ACC112 (cell line): ENCODE results near the gene LMLN.

Experiments
- H2AFZ ChIP-seq: fragments of 200-600 bp; sonication (generic); one replicate; pipeline ENCODE4 v1.6.0; 2017; ENCODE audit warnings: antibody characterized with exemption, low read length; ENCODE audit not compliant: unreplicated experiment
- H3K27ac ChIP-seq: fragments of 200-600 bp; sonication (generic); 2 replicates; pipeline ENCODE4 v1.5.1; 2014; ENCODE audit warnings: low read depth, mild to moderate bottlenecking, antibody characterized with exemption, low read length, moderate library complexity
- H3K27me3 ChIP-seq: fragments of 200-600 bp; sonication (generic); 2 replicates; pipeline ENCODE4 v1.6.1; 2014; ENCODE audit warnings: mild to moderate bottlenecking, antibody characterized with exemption, low read length, moderate library complexity, mixed read lengths; ENCODE audit not compliant: insufficient read depth
- H3K36me3 ChIP-seq: fragments of 200-600 bp; sonication (generic); 2 replicates; pipeline ENCODE4 v1.6.1; 2016; ENCODE audit warnings: mild to moderate bottlenecking, antibody characterized with exemption, low read length, moderate library complexity, mixed read lengths; ENCODE audit not compliant: insufficient read depth
- H3K4me1 ChIP-seq: fragments of 200-600 bp; sonication (generic); one replicate; pipeline ENCODE4 v1.6.1; 2016; ENCODE audit warnings: low read length, mixed read lengths; ENCODE audit not compliant: insufficient read depth, unreplicated experiment, control insufficient read depth
- H3K4me3 ChIP-seq: fragments of 200-600 bp; sonication (generic); 2 replicates; pipeline ENCODE4 v1.5.1; 2014; ENCODE audit warnings: mild to moderate bottlenecking, low read depth, low read length
- H3K79me2 ChIP-seq: fragments of 200-600 bp; sonication (generic); one replicate; pipeline ENCODE4 v1.6.0; 2016; ENCODE audit warnings: low read length; ENCODE audit not compliant: control insufficient read depth, unreplicated experiment, insufficient read depth

LMLN gene

DNA sequence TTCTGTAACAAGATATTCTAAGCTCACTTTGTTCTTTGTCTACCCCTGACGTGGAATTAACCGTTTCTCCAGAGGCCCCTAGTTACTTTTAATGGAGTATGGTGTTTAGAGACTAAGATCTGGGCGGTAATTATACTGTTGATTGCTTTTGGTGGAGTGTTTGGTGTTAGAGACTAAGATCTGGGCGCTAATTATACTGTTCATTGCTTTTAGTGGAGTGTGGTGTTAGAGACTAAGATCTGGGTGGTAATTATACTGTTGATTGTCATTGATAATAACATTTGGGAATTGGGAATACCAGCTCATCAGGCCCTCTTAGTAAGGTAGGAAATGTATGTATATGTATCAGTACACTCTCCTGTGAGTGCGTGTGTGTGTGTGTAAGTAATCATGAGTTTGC, 66.6 kb downstream of the LMLN start:
- H3K27me3 ChIP-seq: no peaks in the 10 kb centered on the region
- no peaks in the 10 kb centered on the region for H3K36me3 ChIP-seq
- no peaks in the 10 kb centered on the region for H3K79me2 ChIP-seq
- no peak overlapping the region for H3K27ac ChIP-seq
- H3K4me3 ChIP-seq: no peak overlapping the region
- peaks cover 6% of the 10 kb centered on the region for H3K4me1 ChIP-seq
- no peak overlapping the region for H2AFZ ChIP-seq

DNA sequence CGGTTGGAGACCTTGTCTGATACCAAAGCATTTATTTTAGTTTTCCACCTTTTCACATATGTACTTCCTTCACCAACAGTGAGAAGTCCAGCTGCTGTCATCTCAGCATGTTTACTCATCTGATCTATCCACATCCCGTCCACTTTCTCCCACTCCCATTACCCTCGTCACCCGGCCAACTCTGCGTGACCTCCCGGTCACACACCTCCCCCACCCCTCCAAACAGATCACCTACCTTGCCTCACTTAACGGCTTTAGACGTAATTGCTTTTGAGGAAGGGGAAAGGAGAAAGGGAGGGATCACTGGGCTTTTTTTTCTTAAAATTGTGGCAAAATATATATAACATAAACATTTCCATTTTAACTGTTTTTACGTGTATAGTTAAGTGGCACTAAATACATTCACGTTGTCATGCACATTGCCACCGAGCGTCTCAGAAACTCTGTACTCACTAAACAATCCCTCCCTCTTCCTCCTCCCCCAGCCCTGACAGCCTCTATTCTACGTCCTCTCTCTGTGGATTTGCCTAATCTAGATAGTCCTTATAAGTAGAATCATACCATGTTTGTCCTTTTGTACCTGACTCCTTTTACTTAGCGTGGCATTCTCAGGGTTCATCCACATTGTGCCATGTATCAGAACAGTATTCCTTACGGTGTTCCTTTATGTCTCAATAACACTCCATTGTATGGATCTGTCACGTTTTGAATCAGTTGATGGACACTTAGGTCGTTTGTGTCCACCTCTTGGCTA, 67.2 kb downstream of the LMLN start:
- no peak overlapping the region for H3K4me3 ChIP-seq

DNA sequence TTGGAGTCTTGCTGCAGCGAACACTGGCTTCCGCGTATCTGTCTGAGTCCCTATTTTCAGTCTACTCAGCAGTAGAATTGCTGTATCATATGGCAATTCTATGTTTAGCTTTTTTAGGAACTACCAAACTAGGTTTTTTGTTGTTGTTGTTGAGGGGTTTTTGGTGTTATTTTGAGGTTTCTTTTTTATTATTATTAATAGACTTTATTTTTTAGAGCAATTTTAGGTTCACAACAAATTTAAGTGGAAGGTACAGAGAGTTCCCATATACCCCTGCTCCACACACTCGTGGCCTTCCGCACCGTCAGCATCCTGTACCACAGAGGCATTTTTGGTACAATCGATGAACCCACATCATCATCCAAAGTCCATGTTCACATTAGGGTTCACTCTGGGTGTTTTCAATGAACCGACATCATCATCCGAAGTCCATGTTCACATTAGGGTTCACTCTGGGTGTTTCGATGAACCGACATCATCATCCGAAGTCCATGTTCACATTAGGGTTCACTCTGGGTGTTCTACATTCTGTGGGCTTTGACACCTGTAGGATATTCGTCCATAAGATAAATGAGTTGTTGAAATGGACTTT, 67.9 kb downstream of the LMLN start:
- H2AFZ ChIP-seq: no peak overlapping the region
- no peaks in the 10 kb centered on the region for H3K36me3 ChIP-seq
- no peak overlapping the region for H3K4me3 ChIP-seq
- H3K79me2 ChIP-seq: no peaks in the 10 kb centered on the region
- H3K4me1 ChIP-seq: peaks cover 6% of the 10 kb centered on the region
- H3K27ac ChIP-seq: no peak overlapping the region
- no peaks in the 10 kb centered on the region for H3K27me3 ChIP-seq

More for the DNA sequence above, 67.2 kb downstream of the LMLN start:
- Histone ChIP-seq H3K36me3 (no peaks in the 10 kb centered on the region), H3K79me2 (no peaks in the 10 kb centered on the region), H2AFZ (no peak overlapping the region), H3K4me1 (peaks cover 6% of the 10 kb centered on the region), H3K27me3 (no peaks in the 10 kb centered on the region), H3K27ac (no peak overlapping the region)

DNA sequence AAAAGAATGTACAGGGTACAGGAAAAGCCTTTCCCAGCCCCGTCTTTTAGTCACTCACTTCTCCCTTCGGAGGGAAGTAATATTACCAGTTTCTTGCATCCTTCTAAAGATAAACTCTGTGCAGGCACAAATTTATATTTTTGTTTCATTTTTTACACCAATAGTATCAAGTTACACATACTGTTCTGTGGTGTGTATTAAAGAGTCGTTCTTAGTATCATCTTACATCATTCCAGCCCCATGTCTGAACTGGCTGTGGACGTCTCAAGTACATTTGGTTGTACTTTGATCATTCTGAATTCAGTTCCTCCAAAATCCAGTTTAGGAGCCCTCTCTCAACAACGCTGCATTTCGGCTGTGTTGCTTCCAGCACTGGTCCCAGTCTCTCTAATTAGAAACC, 68.7 kb downstream of the LMLN start:
- H3K27ac ChIP-seq: no peak overlapping the region
- H2AFZ ChIP-seq: no peak overlapping the region
- no peaks in the 10 kb centered on the region for H3K79me2 ChIP-seq
- H3K36me3 ChIP-seq: no peaks in the 10 kb centered on the region
- H3K4me1 ChIP-seq: peaks cover 6% of the 10 kb centered on the region
- no peak overlapping the region for H3K4me3 ChIP-seq
- H3K27me3 ChIP-seq: no peaks in the 10 kb centered on the region

DNA sequence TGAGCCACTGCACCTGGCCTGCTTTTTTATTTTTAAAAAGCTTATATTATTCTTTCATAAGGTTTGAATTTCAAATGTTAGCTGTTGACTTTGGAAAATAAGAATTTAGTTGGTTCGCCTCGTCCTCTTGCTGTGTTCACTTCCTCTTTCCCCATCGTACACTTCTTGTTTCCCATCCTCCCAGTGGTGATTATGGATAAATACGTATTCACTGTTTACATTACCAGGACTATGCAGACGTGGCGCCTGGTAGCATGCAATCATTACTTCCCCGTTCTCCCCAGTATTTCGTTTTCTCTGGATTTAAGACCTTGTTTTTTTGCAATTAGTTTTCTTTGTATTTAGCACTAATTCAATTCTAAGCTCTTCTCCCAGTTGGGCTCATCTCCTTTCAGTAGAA, 70.1 kb downstream of the LMLN start:
- H3K27ac ChIP-seq: no peak overlapping the region
- H3K27me3 ChIP-seq: no peaks in the 10 kb centered on the region
- H3K36me3 ChIP-seq: no peaks in the 10 kb centered on the region
- no peak overlapping the region for H2AFZ ChIP-seq
- H3K79me2 ChIP-seq: no peaks in the 10 kb centered on the region
- H3K4me1 ChIP-seq: peaks cover 6% of the 10 kb centered on the region
- H3K4me3 ChIP-seq: no peak overlapping the region

DNA sequence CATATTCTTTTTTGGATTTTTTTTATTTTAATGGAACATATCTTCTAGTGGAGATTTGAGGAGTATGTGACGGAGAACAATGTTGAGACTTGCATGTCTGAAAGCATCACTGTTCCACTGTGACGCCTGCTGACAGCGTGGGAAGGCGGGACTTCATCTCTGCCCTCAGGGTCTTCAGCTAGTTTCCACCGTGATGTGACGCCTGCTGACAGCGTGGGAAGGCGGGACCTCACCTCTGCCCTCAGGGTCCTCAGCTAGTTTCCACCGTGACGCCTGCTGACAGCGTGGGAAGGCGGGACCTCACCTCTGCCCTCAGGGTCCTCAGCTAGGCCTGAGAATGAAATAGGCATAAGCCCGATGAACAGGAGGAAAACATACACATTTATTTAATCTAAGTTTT, 70.7 kb downstream of the LMLN start:
- no peak overlapping the region for H3K4me3 ChIP-seq
- no peak overlapping the region for H2AFZ ChIP-seq
- no peaks in the 10 kb centered on the region for H3K79me2 ChIP-seq
- peaks cover 6% of the 10 kb centered on the region for H3K4me1 ChIP-seq
- no peaks in the 10 kb centered on the region for H3K36me3 ChIP-seq
- H3K27me3 ChIP-seq: no peaks in the 10 kb centered on the region
- H3K27ac ChIP-seq: no peak overlapping the region

DNA sequence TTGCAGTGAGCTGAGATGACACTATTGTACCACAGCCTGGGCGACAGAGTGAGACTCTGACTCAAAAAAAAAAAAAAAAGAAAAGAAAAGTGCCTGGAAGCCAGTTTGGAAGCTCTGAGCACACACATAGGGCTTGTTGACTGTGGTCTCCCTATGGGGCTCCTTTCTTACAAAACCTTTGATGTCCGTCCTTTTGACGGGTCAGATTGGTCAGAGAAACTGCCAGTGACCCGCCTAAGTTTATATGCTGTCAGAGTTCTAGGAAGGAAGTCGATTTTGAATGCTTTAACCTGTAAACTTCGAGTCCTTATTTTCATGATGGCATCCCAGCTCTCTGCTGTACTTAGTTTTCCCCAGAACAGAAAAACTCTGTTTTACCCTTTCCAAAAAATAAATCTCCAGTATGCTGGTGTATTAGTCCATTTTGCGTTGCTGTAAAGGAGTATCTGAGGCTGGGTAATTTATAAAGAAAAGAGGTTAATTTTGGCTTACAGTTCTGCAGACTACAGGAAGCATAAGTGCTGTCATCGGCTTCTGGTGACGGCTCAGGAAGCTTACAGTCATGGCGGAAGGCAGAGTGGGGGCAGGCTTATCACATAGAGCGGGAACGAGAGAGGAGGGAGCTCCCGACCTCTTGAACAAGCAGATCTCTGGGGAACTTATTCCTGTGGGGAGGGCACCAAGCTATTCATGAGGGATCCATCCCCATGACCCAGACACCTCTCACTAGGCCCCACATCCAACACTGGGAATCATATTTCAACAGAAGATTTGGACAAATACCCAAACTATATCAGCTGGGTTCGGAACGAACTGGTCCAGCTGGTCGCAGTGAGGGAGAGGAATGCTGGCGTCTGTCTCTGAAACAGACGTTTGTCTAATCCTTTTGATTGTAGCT, 72.3 kb downstream of the LMLN start:
- Histone ChIP-seq H3K36me3 (peaks cover 3% of the 10 kb centered on the region; the same call in 1 of the 2 replicates), H2AFZ (no peak overlapping the region), H3K27ac (no peak overlapping the region), H3K27me3 (no peaks in the 10 kb centered on the region), H3K79me2 (no peaks in the 10 kb centered on the region), H3K4me3 (no peak overlapping the region), H3K4me1 (peaks cover 6% of the 10 kb centered on the region)

DNA sequence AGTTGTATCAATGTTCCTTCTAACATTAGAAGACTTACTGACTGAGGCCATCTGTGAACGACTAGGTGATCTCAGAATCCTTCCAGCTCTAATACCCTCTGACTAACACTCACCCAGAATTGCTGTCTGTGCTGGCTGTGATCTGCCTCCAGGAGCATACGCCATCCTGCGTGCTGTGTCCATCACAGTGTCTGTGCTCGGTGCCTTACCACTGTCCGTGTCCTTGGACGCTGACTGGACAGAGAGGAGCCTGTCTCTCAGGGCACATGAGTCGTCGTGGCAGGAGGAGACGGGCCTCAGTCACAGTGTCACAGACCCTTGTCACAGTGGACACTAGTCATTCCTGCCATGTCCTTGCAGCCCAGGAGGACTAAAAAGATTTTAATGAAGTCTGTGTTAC, 83.1 kb downstream of the LMLN start:
- H3K4me3 ChIP-seq: no peak overlapping the region
- H3K36me3 ChIP-seq: peaks cover 7% of the 10 kb centered on the region; the same call in 1 of the 2 replicates
- H3K27ac ChIP-seq: no peak overlapping the region
- H3K27me3 ChIP-seq: no peaks in the 10 kb centered on the region
- no peaks in the 10 kb centered on the region for H3K79me2 ChIP-seq
- H3K4me1 ChIP-seq: no peaks in the 10 kb centered on the region
- no peak overlapping the region for H2AFZ ChIP-seq

DNA sequence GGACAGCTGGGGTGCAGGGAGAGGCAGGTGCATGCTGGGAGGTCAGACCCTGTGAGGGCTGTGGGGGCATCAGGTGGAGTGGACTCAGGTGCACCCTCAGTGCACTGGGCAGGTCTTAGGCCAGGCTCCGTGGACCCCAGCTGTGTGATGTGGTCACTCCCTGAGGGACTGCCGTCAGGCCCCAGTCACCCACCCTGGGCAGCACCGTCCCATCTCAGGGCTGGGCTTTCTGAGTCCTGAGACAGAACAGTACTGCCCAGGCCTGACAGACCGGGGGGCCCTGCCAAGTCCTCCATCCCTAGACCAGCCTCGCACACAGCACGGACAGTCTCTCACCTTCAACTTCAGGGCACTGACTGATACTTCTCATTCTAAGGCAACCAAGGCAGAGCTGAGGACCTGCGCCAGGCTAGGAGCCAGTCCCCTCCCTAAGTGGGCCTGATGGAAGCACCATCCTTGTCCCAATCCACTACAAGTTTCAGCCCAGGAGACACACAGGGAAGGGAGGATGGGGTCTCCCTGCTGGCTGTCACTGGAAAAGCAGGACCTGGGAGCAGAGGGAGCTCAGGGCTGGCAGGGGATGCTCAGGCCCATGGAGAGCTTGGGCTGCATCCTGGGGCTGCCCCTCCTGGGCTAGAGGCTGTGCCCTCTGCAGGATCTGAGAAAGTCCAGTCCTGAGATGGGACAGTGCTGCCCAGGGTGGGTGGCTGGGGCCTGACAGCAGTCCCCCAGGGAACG, 86.3 kb downstream of the LMLN start:
- Histone ChIP-seq H3K79me2 (no peaks in the 10 kb centered on the region), H3K27ac (no peak overlapping the region), H3K27me3 (no peaks in the 10 kb centered on the region), H3K4me3 (no peak overlapping the region), H3K4me1 (no peaks in the 10 kb centered on the region), H2AFZ (no peak overlapping the region), H3K36me3 (no peaks in the 10 kb centered on the region)

DNA sequence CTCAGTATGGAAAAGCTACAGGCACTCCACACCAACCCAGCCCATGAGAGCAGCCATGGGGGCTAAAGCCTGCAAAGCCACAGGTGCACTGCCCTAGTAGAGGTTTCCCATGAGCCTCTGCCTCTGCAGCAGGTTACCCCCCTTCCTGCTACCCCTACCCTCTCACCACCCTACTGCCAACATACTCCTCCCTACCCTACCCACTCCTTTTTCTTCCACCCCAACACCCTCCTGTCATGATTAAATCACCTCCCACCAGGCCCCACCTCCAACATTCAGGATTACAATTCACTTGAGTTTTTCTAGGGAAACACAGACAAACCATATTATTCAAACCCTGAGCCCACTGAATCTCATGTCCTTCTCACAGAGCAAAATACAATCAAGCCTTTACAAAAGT, 88.4 kb downstream of the LMLN start:
- no peaks in the 10 kb centered on the region for H3K27me3 ChIP-seq
- no peaks in the 10 kb centered on the region for H3K36me3 ChIP-seq
- no peak overlapping the region for H3K27ac ChIP-seq
- H3K4me1 ChIP-seq: no peaks in the 10 kb centered on the region
- H3K4me3 ChIP-seq: no peak overlapping the region
- H3K79me2 ChIP-seq: no peaks in the 10 kb centered on the region
- H2AFZ ChIP-seq: no peak overlapping the region
